ENCODE results near the gene CLMP.
"Not testable (repeated sequence)": the region's sequence is repeated elsewhere in the genome, so short reads cannot be mapped to it uniquely, and the experiment has no call there.

The CLMP gene

GRCh38 chr11:123143476-123143875 is 51.6 kb downstream of the CLMP start:
- DNase-seq (ENCODE audit: insufficient read length, low spot score) (no peak), FAIRE-seq (no peak)

- FAIRE-seq, result no peak
- DNase-seq (ENCODE audit: insufficient read length, low spot score), result no peak
Measured at GRCh38 chr11:123139206-123139605, 55.8 kb downstream of the CLMP start.

GRCh38 chr11:123137431-123138224 is 57.4 kb downstream of the CLMP start:
- DNase-seq (ENCODE audit: insufficient read length, low spot score) (no peak), FAIRE-seq (no peak)

DNA sequence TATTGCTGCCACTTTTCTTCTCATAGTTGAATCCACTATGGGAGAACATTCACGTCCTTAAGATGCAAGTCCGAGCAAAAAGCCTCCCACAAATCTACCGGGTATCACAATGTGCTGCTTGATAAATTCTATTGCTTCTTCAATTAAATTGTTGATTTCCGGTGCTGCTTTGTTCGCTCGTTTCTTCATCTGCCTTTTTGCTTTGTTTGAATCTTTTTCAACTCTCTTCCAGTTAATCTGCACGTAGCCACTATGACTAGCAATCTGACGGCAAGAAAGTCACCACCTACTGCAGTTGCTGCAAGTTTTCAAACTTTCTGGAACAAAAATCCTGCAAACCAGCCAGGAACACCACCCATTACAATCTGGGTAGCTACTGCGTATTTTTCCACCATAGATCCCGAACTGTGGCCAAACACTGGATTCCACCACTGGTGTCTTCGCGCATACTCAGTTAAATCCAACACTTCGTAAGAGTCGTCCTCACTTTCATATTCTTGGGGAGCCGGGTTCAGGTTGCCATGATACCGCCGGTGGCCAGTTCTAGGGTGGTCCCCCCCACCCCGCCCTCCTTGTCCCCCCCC is 59.1 kb downstream of the CLMP start:
- FAIRE-seq (no peak), DNase-seq (ENCODE audit: insufficient read length, low spot score) (no peak)

DNA sequence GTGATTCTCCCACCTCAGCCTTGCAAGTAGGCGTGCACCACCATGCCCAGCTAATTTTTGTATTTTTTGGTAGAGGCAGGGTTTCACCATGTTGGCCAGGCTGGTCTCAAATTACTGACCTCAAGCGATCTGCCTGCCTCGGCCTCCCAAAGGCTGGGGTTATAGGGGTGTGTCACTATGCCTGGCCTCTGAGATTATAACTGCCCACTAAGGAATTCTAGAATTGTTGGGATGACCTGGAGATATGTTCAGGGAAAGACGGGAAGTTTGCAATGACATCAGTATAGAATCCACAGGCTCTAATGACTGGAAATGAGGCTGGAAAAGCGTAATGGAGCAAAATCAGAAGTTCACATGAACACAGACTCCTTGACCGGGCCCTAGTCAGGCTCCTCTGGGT is 62.2 kb downstream of the CLMP start:
- no peak for FAIRE-seq

GRCh38 chr11:123132034-123132766 is 62.8 kb downstream of the CLMP start:
- not testable (repeated sequence) for DNase-seq (ENCODE audit: insufficient read length, low spot score); FAIRE-seq

More for the DNA sequence above, 62.2 kb downstream of the CLMP start:
- DNase-seq (ENCODE audit: insufficient read length, low spot score), result no peak

GRCh38 chr11:123129920-123130319 is 65.1 kb downstream of the CLMP start:
- FAIRE-seq (no peak), DNase-seq (ENCODE audit: insufficient read length, low spot score) (no peak)

DNA sequence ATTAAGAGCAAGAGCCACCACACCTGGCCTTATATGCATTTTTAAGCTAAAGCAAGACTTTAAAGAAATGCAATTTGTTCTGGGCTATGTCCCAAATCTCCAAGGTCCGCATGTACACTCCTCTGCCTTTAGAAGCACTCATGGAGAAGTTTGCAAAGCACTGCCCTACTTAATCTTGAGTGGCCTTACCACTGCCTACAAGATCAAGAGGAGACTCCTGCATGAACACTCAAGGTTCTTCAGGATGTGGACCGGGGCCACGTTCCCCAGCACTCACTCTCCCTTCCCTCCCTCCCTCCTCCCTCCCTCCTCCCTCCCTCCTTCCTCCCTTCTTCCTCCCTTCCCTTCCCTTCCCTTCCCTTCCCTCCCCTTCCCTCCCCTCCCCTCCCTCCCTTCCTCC is 69.9 kb downstream of the CLMP start:
- DNase-seq (ENCODE audit: insufficient read length, low spot score), result no peak
- FAIRE-seq, result no peak

GRCh38 chr11:123122852-123123251 is 72.2 kb downstream of the CLMP start:
- FAIRE-seq, result no peak
- no peak for DNase-seq (ENCODE audit: insufficient read length, low spot score)

DNA sequence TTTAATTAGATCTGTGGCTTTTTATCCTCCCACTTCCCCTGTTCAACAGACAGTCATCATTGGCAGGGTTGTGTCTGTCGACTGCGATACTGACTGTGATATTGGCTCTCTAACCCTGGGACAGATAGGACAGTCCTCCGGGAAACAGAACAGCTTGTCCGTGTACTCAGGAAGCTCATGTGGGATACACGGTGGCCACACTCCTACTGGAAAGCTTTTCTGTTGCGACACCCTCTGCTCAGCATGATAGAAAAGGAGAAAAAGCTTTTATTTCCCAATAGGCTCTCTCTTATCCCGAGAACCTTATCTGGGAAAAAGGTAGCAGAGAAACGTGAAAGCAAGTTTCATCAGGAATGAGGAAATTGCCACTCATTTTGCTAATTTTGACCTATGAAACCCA is 72.7 kb downstream of the CLMP start:
- DNase-seq (ENCODE audit: insufficient read length, low spot score), result no peak
- FAIRE-seq, result no peak

DNA sequence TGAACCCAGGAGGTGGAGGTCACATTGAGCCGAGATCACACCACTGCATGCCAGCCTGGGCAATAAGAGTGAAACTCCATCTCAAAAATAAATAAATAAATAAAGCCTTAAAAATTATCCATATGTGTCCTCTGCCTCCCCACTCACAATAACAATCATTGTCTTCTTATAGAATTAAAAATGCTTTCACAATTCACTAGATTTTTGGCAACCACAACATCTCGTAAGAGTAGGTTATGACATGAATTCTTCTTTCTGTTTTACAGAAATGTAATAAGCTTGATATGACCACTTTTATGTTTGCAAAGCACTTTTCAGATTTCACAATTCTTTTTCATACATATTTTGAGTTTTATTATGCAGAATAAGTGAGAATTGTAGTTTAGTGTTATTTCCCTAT is 78.6 kb downstream of the CLMP start:
- DNase-seq (ENCODE audit: insufficient read length, low spot score), result no peak
- FAIRE-seq, result no peak

GRCh38 chr11:123111465-123111864 is 83.6 kb downstream of the CLMP start:
- peak; percentile 93 for FAIRE-seq
- peak; percentile 36 for DNase-seq (ENCODE audit: insufficient read length, low spot score)

DNA sequence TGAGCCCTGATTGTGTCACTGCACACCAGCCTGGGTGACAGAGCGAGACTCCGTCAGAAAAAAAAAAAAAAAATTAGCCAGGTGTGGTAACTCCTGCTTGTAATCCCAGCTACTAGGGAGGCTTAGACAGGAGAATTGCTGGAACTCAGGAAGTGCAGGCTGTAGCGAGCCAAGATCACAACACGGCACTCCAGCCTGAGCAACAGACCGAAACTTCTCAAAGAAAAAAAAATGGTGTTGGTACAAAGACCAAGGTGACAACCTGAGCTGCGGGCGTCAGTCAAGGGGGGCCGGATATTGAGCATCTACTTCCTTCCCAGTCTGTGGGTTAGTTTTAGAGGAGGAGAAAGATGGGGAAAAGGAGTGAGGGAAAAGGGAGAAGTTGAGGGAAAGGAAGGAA is 84.7 kb downstream of the CLMP start:
- DNase-seq (ENCODE audit: insufficient read length, low spot score) (no peak), FAIRE-seq (no peak)

DNA sequence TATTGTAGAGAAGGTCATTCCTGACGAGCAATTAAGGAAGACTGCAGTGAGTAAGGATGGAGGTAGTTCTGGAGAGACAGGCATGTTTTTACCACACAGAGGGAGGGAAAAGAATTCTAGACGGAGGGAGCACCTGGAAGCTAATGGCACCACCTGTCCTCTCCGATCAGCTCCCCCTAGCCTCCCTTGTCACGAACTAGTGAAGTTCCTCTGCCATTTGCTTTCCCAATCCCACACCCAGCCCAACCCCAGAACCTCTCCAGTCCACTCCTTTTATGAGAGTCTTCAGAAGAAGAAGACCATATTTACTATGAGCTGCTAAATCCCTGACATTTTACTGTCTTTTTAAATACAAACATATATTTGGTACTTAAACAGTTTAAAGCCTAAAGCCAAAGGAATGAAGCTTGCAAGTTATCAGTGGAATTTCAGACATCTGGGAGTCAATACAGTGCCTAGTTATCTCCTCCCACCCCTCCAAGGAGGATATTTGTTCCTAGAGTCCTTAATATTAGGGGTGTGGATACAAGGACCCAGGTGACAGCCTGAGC is 87.0 kb downstream of the CLMP start:
- FAIRE-seq (no peak), DNase-seq (ENCODE audit: insufficient read length, low spot score) (no peak)

DNA sequence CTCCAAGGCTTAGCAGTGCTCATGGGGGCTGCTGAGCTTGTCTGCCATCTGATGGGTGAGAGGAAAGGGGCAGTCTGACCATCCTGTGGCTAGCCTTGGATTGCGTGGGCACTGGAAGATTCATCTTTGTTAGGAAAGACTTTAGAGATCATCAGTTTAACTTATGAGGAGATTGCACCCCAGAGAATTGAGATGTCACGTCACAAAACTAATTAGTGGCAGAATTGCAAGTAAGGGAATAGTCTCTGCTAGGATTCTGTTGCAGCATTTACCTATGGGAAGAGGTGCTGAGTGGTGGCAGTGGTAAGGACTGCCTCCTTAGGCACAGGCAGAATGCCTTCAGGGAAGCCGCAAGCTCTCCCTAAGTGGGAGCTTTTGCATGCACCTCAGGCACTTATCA is 90.4 kb downstream of the CLMP start:
- DNase-seq (ENCODE audit: insufficient read length, low spot score) (no peak), FAIRE-seq (no peak)

GRCh38 chr11:123103326-123103980 is 91.6 kb downstream of the CLMP start:
- no peak for FAIRE-seq
- no peak for DNase-seq (ENCODE audit: insufficient read length, low spot score)

- DNase-seq (ENCODE audit: insufficient read length, low spot score), result no peak
- FAIRE-seq, result no peak
Measured at GRCh38 chr11:123100379-123101085, 94.5 kb downstream of the CLMP start.

DNA sequence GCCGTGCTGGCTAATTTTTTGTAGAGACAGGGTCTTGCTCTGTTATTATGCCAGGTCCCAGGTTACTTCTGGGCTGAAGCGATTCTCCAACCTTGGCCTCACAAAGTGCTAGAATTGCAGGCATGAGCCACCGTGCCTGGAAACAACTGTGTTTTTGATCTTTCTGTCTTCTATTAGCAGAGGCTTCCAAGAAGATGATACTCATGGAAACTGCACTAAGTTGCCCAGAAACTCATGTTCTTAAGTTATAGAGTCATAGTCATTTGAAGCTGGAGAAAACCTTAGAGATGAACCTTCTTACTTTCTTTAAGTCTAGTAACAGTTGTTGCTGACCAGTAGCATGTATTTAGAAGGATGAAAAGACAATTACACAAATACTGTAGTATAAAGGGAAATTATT is 96.1 kb downstream of the CLMP start:
- FAIRE-seq, result no peak
- no peak for DNase-seq (ENCODE audit: insufficient read length, low spot score)

- FAIRE-seq (no peak), DNase-seq (ENCODE audit: insufficient read length, low spot score) (no peak)
Measured at GRCh38 chr11:123093739-123094138, 101.3 kb downstream of the CLMP start.

- FAIRE-seq, result no peak
- DNase-seq (ENCODE audit: insufficient read length, low spot score), result no peak
Measured at GRCh38 chr11:123091506-123091905, 103.5 kb downstream of the CLMP start.
